K562 (cell line): Measurements from ENCODE around the gene SLAIN1.

Experiments used
- CHD4 ChIP-seq: fragments of 200-600 bp; sonication (generic); IDR thresholded peaks from 3 replicates; pipeline ENCODE4 v1.6.1; 2012; ENCODE audit warnings: low read depth, mild to moderate bottlenecking, mixed read lengths, low read length, inconsistent platforms; ENCODE audit not compliant: insufficient read depth, insufficient replicate concordance, poor library complexity, severe bottlenecking
- LEF1 ChIP-seq: fragments of 450-650 bp; IDR thresholded peaks from 2 replicates; pipeline ENCODE4 v1.6.1; 2016; ENCODE audit warnings: mild to moderate bottlenecking
- MYC ChIP-seq, 2 experiments: fragments of 250-450 bp in 1 of 2; sonication (Bioruptor Pico) in 1 of 2; IDR thresholded peaks; 2 replicates each; pipeline versions ENCODE4 v1.5.1 to v1.6.1; 2012 to 2021; ENCODE audit warnings: low read depth in 2 of 2, borderline replicate concordance in 1 of 2, improper control_type of control experiment in 1 of 2, low read length in 1 of 2, mild to moderate bottlenecking in 1 of 2, moderate library complexity in 1 of 2
- NCOA1 ChIP-seq: fragments of 450-650 bp; IDR thresholded peaks from 2 replicates; pipeline ENCODE4 v1.6.1; 2016; ENCODE audit warnings: low read depth
- PHB2 ChIP-seq: fragments of 450-650 bp; IDR thresholded peaks from 2 replicates; pipeline ENCODE4 v1.6.1; 2017; ENCODE audit warnings: low read depth
- POLR2AphosphoS5 ChIP-seq: IDR thresholded peaks from 2 replicates; pipeline ENCODE4 v1.6.1; 2011; ENCODE audit warnings: mild to moderate bottlenecking, low read depth, low read length, moderate library complexity; ENCODE audit not compliant: control insufficient read depth, insufficient read depth
- SMC3 ChIP-seq: conservative IDR thresholded peaks from 2 replicates; pipeline ENCODE4 v1.6.1; 2011; ENCODE audit warnings: low read depth, low read length, improper control_type of control experiment; ENCODE audit not compliant: insufficient read depth
- TF ChIP-seq, protein P1 (sequence below), 3 experiments: IDR thresholded peaks in 2 of 3; conservative IDR thresholded peaks in 1 of 3; 2 replicates each; pipeline ENCODE4 v1.5.1; 2011 to 2012; ENCODE audit warnings: low read length in 3 of 3, mild to moderate bottlenecking in 3 of 3, control low read depth in 2 of 3, improper control_type of control experiment in 1 of 3, inconsistent platforms in 1 of 3, low read depth in 1 of 3, mixed read lengths in 1 of 3, moderate library complexity in 1 of 3; ENCODE audit not compliant: insufficient read depth in 2 of 3
- TF ChIP-seq, protein P2 (sequence below), 3 experiments: fragments of 200-800 bp in 1 of 3; sonication (Bioruptor generic) in 1 of 3; sonication (generic) in 1 of 3; formaldehyde crosslinking in 1 of 3; IDR thresholded peaks; 2 replicates each; pipeline versions ENCODE4 v1.6.1 to v1.8.0; 2016 to 2022; ENCODE audit warnings: mild to moderate bottlenecking in 2 of 3, missing compliant biosample characterization in 2 of 3, missing genetic modification characterization in 2 of 3, missing genetic modification reagents in 1 of 3

DNA sequence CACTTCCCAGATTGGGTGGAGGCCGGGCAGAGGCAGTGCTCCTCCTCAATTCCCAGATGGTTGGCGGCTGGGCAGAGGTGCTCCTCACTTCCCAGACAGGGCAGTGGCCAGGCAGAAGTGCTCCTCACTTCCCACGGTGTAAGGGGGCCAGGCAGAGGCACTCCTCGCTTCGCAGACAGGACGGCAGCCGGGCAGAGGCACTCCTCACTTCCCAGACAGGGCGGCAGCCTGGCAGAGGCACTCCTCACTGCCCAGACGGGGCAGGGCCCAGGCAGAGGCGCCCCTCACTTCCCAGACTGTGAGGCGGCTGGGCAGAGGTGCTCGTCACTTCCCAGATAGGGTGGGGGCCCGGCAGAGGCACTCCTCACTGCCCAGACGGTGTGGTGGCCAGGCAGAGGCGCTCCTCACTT, 36.6 kb upstream of the SLAIN1 start:
- no peak for TF ChIP-seq CHD4
- TF ChIP-seq MYC (IDR thresholded peaks at IDR 0.05; ENCODE audit: low read depth, low read length): no peak
- TF ChIP-seq MYC (CRISPR knock-in tag; IDR thresholded peaks at IDR 0.05; ENCODE audit: borderline replicate concordance, low read depth): no peak
- TF ChIP-seq POLR2AphosphoS5: no peak
- TF ChIP-seq PHB2: no peak
- no peak for TF ChIP-seq LEF1
- TF ChIP-seq SMC3: no peak
- TF ChIP-seq, protein P1, sequence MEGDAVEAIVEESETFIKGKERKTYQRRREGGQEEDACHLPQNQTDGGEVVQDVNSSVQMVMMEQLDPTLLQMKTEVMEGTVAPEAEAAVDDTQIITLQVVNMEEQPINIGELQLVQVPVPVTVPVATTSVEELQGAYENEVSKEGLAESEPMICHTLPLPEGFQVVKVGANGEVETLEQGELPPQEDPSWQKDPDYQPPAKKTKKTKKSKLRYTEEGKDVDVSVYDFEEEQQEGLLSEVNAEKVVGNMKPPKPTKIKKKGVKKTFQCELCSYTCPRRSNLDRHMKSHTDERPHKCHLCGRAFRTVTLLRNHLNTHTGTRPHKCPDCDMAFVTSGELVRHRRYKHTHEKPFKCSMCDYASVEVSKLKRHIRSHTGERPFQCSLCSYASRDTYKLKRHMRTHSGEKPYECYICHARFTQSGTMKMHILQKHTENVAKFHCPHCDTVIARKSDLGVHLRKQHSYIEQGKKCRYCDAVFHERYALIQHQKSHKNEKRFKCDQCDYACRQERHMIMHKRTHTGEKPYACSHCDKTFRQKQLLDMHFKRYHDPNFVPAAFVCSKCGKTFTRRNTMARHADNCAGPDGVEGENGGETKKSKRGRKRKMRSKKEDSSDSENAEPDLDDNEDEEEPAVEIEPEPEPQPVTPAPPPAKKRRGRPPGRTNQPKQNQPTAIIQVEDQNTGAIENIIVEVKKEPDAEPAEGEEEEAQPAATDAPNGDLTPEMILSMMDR (IDR thresholded peaks at IDR 0.05 in 2 of 3, conservative IDR thresholded peaks at IDR 0.05 in 1 of 3; ENCODE audit: insufficient read depth in 2 of 3, low read depth in 1 of 3, low read length in 3 of 3): no peak
- TF ChIP-seq NCOA1: no peak
- TF ChIP-seq, protein P2, sequence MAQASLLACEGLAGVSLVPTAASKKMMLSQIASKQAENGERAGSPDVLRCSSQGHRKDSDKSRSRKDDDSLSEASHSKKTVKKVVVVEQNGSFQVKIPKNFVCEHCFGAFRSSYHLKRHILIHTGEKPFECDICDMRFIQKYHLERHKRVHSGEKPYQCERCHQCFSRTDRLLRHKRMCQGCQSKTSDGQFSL (CRISPR knock-in tag; IDR thresholded peaks at IDR 0.05): no peak
- TF ChIP-seq, protein P2 (tag; IDR thresholded peaks at IDR 0.05): no peak
